Activated CD4-positive, CD25-positive, alpha-beta regulatory T cell treated with anti-CD3 and anti-CD28 coated beads, Interleukin-2, amount 50 U/mL, for 16 hours (primary cell): Measurements from ENCODE around the gene SHISA7.

Experiments used
- DNase-seq: peaks from one replicate; pipeline ENCODE4 v3.0.0-alpha.2; 2020; ENCODE audit warnings: low read depth, low spot score

The SHISA7 gene

DNA sequence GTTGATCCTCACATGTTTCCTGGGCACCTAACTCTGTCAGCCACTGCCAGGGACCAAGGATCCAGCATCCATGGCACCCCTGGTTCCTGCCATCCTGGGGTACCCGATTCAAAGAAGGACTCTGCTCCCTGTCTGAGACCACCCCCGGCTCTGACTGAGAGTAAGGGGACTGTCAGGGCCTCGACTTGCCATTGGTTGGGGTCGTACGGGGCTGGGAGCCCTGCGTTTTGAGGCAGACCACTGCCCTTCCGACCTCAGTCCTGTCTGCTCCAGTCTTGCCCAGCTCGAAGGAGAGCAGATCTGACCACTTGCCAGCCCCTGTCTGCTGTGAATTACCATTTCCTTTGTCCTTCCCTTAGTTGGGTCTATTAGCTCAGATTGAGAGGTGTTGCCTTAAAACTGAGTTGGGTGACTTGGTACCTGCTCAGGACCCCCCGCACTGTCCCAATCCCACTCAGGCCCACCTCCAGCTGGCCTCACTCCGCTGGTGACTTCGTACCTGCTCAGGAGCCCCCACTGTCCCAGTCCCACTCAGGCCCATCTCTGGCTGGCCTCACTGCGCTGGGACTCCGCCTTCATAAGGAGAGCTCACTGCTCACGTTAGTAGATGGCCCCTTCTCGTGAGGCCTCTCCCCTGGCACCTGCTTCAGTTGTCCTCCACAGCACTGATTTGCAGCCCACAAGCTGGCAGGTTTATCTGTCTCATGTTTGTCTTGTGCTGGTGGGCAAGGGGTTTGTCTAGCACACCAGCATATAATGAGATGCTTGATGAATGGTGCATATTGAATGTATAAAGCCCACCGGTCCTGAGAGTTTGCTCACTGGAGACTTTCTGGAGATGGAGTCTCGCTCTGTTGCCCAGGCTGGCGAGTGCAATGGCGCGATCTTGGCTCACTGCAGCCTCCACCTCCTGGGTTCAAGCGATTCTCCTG, 53.4 kb downstream of the SHISA7 start:
- no peak for DNase-seq

DNA sequence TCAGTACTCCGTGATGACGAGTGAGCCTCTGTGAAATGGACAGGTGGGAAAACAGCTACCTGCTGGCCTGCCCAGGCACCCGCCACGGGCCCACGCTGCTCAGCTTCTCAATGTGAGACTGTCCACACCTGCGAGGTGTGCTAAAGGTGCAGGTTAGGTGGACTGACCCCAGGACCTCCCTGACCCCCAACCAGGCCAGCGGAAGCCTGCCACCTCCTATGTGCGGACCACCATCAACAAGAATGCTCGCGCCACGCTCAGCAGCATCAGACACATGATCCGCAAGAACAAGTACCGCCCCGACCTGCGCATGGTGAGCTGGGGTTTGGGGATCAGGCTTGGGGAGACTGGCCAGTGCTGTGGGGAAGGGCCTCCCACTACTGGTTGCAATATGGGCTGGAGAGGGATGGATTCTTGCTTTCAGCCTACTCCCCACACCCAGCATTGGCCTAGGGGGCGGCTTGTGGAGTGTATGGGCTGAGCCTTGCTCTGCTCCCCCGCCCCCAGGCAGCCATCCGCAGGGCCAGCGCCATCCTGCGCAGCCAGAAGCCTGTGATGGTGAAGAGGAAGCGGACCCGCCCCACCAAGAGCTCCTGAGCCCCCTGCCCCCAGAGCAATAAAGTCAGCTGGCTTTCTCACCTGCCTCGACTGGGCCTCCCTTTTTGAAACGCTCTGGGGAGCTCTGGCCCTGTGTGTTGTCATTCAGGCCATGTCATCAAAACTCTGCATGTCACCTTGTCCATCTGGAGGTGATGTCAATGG, 55.2 kb downstream of the SHISA7 start:
- DNase-seq = no peak

- no peak for DNase-seq
These were observed 56.6 kb downstream of the SHISA7 start for GRCh38 chr19:55386493-55386971.

DNA sequence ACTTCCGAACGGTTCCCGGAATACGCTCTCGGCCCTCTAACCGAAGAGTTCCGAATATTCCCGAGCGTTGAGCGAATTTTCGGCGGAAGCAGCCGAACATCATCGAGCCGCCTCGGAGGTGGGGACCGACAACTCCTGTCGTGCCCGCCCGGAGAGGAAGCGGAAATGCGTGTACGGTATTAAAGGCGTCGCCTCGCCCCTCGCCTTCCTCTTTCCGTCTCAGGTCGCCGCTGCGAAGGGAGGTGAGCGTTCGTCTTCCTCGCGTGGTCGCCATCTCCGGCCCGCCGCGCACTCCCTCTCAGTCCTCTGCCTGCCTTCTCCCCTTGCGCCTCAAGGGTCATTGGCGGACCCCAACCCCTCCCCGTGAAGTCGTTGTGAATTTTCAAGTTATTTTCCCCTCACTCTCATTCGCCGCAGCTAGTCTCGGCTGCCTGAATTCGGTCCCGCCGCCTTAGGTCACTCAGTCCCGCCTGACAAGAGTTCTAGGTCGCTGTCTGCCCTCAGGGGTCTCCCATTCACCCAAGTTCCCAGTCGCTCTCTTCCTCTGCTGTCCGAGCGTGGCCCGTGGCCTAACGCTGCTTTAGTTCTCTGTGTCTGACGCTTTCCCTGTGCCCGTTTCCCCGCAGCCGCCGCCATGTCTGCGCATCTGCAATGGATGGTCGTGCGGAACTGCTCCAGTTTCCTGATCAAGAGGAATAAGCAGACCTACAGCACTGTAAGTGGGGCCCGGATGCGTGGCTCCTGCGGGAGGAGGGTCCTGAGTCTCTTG, 57.2 kb downstream of the SHISA7 start, which contains the start of gene RPL28:
Gene RPL28 (plus strand): TSS at position 209 of the 769 bp plus-strand sequence. CDS start 426 bp downstream, at position 635.
- DNase-seq = peak; percentile 98

DNA sequence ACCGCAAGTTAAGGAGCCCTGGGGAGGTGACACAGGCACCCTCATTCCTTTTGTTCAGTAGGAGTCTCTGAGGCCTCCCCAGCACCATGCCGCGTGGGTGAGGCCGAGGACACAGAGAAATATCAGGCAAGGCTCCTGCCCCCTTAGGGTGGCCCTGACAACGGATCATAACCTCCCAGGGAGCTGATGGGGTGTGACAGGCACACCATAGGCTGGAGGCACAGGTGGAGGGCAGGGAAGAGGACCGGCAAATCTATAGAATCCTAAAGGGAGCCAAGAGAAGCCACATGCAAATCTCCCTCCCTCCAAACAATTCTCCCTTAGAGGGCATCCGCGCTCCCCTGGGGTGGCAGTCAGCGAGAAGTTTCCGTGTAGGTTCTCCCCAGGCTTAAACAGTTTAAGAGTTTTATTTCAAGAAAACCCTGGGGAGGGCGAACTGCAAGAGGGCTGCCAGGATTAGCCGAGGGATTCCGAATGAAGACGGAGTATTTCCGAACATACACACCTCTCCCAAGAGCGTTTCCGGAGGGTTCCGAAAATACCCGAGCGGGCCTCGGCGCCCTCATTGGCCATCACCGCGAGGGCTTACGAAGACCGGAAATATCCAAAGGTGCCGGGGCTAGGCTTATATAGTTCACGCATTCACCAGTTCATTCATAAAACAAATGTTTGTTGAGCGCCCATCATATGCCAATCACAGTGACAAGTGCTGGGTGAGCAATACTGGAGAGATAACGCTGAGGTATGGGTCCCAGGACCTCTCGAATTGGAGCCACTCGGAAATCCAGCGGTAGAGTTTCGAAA, 58.0 kb downstream of the SHISA7 start:
- DNase-seq = peak; percentile 89

GRCh38 chr19:55384131-55384919, 58.8 kb downstream of the SHISA7 start, which contains the start of gene TMEM238:
TSS of gene TMEM238 (minus strand) at chr19:55384292. CDS start at chr19:55384259, 33 bp downstream.
- no peak for DNase-seq

DNA sequence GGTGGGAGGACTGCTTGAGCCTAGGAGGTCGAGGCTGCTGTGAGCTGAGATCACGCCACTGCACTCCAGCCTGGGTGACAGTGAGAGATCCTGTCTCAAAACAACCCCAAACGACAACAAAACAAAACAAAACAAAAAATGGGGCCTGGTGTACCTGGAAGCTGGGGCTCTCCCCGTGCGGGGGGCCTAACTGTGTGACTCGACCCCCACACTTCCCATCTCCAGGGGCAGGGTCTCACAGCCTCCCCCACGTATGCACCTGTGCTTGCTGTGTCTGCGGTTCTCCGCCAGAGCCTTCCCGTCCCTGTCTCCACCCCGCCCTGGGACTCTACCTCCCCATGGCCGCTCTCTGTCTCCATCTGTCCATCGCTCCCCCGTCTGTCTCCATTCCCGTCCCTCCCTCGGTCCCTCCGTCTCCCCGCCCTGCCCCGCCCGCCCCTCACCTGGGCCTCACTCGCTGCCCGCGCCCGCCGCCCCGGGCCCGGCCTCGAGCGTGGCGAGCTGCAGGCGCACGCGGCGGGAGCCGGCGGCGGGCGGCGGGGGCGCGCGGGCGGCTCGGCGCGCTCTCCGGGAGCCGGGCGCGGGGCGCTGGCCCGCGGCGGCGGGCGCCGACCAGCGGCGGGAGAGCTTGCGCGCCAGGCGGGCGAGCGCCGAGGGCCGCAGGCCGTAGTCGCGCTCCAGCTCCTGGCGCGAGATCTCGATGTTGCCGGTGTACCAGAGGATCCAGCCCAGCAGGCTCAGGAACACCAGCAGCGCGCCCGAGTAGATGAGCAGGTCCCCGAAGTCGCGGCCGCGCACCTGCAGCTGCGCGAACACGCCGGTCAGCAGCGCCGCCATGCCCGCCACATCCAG, 59.6 kb downstream of the SHISA7 start:
- DNase-seq = no peak

DNA sequence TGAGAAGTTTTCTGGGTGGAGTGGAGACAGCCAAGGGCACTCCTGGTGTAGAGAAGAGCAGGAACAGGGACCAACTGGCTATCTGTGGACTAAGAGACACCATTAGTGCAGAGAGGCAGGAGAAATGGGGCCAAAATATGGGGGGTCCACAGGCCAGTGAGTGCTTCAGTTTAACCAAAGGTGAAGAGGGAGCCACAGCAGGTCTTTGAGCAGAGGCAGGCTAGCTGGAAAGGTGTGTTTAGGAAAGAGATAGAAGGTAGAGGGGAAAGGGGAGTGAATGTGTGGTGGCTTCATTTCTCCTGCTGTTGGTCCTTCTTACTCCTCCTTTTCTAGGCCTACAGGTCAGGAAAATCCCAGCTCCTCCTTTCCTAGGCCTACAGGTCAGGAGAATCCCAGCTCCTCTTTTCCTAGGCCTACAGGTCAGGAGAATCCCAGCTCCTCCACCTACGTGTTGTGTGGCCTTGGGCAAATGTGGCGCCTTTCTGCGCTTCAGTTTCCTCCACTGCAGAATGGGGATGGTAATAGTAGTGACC, 60.5 kb downstream of the SHISA7 start:
- no peak for DNase-seq

- no peak for DNase-seq
These were observed 61.1 kb downstream of the SHISA7 start for GRCh38 chr19:55382013-55382412.

GRCh38 chr19:55379174-55379573, 63.9 kb downstream of the SHISA7 start:
- DNase-seq = no peak
